ENCODE measurements around the gene TJP1.
"Not testable (repeated sequence)": the region's sequence is repeated elsewhere in the genome, so short reads cannot be mapped to it uniquely, and the experiment has no call there.

DNA sequence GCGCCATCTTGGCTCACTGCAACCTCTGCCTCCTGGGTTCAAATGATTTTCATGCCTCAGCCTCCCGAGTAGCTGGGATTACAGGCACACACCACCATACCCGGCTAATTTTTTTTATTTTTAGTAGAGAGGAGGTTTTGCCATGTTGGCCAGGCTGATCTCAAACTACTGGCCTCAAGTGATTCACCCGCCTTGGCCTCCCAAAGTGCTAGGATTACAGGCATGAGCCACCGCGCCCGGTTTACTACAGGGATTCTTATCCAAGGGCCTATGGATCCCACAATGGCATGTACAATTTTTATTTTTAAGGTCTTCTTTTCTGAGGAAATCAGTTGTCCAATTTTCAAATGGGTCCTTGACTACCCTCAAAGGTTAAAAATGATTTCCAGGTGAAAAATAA lies 150.2 kb downstream of the TJP1 start:
- TF ChIP-seq, protein P1, sequence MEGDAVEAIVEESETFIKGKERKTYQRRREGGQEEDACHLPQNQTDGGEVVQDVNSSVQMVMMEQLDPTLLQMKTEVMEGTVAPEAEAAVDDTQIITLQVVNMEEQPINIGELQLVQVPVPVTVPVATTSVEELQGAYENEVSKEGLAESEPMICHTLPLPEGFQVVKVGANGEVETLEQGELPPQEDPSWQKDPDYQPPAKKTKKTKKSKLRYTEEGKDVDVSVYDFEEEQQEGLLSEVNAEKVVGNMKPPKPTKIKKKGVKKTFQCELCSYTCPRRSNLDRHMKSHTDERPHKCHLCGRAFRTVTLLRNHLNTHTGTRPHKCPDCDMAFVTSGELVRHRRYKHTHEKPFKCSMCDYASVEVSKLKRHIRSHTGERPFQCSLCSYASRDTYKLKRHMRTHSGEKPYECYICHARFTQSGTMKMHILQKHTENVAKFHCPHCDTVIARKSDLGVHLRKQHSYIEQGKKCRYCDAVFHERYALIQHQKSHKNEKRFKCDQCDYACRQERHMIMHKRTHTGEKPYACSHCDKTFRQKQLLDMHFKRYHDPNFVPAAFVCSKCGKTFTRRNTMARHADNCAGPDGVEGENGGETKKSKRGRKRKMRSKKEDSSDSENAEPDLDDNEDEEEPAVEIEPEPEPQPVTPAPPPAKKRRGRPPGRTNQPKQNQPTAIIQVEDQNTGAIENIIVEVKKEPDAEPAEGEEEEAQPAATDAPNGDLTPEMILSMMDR (IDR thresholded peaks at IDR 0.05), result not testable (repeated sequence)
- not testable (repeated sequence) for TF ChIP-seq EZH2 (IDR thresholded peaks at IDR 0.05; ENCODE audit: borderline replicate concordance, insufficient read depth, low read depth, low read length, poor library complexity, severe bottlenecking)

All from B cell (primary cell).